ENCODE data around the gene SPEF2. TPM values are rescaled to one million over a fixed set of nuclear protein-coding genes. Genes with fewer than 3 reads are reported as not detected.

The SPEF2 gene
- total and polyA plus RNA-seq, 2 of the 13 experiments (the other 11 are each of a cell fraction or from before 2014, with no cell fraction given): 1.5 to 2.3 TPM

DNA sequence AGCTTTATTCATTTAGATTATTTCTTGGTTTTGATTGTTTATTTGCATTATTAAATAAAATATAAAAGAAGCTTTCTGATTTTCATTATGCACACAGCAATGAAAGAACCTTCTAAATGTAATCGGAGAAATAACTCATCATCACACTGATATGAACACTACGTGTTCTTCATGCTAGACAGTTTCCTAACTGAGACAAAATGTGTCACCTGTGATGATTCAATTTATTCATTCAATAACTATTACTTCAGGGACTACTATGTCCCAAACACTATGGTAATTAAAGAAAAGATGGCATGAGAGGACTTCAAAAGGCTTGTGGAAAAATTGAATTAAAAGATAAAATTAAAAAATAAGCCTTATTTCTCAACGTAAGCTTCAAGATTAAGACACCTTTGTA lies 118.1 kb downstream of the SPEF2 start:
- Histone ChIP-seq H2AFZ (ENCODE audit: low read length) (no peak overlapping the region), H3K4me2 (ENCODE audit: low read depth, low read length) (no peak overlapping the region), H3K79me2 (ENCODE audit: insufficient read depth, low read length) (no peaks in the 10 kb centered on the region), H3K9me3 (ENCODE audit: low read length) (no peaks in the 10 kb centered on the region), H4K20me1 (ENCODE audit: insufficient read depth, low read length) (no peaks in the 10 kb centered on the region), H3K4me3 (replicated peaks in 1 of 3; ENCODE audit: insufficient read depth in 1 of 3, low read depth in 2 of 3, low read length in 3 of 3) (no peak overlapping the region), H3K4me1 (ENCODE audit: insufficient read depth, low read length) (0 out of 2 replicates have a peak, but pooled peaks cover 3% of the 10 kb centered on the region), H3K9ac (ENCODE audit: insufficient read depth, low read depth, low read length) (no peak overlapping the region), H3K27ac (ENCODE audit: extremely low read length, insufficient read depth, low read length) (no peak overlapping the region), H3K36me3 (replicated peaks in 1 of 2; ENCODE audit: control insufficient read depth in 1 of 2, insufficient read depth in 2 of 2, low read length in 2 of 2) (no peaks in the 10 kb centered on the region), H3K27me3 (ENCODE audit: control insufficient read depth in 1 of 2, insufficient read depth in 2 of 2, low read length in 2 of 2) (no peaks in the 10 kb centered on the region; a peak in 1 of 5 replicates)
- FAIRE-seq (no peak), ATAC-seq (no peak), DNase-seq (ENCODE audit: low spot score) (no peak)
- intact Hi-C loops (cut with micrococcal nuclease; ENCODE audit: unreplicated experiment): no loop called here
- TF ChIP-seq REPIN1 (CRISPR knock-in tag; IDR thresholded peaks at IDR 0.05; ENCODE audit: borderline replicate concordance, low read depth) (no peak), RORA (CRISPR knock-in tag; IDR thresholded peaks at IDR 0.05) (no peak), SALL1 (CRISPR knock-in tag; IDR thresholded peaks at IDR 0.05) (no peak), ATF1 (CRISPR knock-in tag; IDR thresholded peaks at IDR 0.05) (no peak), ZNF878 (CRISPR knock-in tag; IDR thresholded peaks at IDR 0.05) (no peak), PLRG1 (conservative IDR thresholded peaks at IDR 0.05) (no peak), CBFB (CRISPR knock-in tag; IDR thresholded peaks at IDR 0.05) (no peak), CBX1 (IDR thresholded peaks at IDR 0.05; ENCODE audit: low read depth) (no peak), TP53 (CRISPR knock-in tag; conservative IDR thresholded peaks at IDR 0.05) (no peak), ZNF24 (IDR thresholded peaks at IDR 0.05) (no peak), ZNF225 (CRISPR knock-in tag; IDR thresholded peaks at IDR 0.05) (no peak), FOXK2 (IDR thresholded peaks at IDR 0.05) (no peak), SMAD1 (CRISPR knock-in tag; IDR thresholded peaks at IDR 0.05; ENCODE audit: borderline replicate concordance, low read depth) (no peak), HNRNPH1 (optimal IDR thresholded peaks at IDR 0.05; ENCODE audit: low read depth, low read length) (no peak), TOE1 (CRISPR knock-in tag; IDR thresholded peaks at IDR 0.05) (no peak)
- TF ChIP-seq, protein P1, sequence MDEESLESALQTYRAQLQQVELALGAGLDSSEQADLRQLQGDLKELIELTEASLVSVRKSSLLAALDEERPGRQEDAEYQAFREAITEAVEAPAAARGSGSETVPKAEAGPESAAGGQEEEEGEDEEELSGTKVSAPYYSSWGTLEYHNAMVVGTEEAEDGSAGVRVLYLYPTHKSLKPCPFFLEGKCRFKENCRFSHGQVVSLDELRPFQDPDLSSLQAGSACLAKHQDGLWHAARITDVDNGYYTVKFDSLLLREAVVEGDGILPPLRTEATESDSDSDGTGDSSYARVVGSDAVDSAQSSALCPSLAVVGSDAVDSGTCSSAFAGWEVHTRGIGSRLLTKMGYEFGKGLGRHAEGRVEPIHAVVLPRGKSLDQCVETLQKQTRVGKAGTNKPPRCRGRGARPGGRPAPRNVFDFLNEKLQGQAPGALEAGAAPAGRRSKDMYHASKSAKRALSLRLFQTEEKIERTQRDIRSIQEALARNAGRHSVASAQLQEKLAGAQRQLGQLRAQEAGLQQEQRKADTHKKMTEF (CRISPR knock-in tag; IDR thresholded peaks at IDR 0.05): no peak
- TF ChIP-seq, protein P2, sequence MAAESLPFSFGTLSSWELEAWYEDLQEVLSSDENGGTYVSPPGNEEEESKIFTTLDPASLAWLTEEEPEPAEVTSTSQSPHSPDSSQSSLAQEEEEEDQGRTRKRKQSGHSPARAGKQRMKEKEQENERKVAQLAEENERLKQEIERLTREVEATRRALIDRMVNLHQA (CRISPR knock-in tag; IDR thresholded peaks at IDR 0.05): no peak
- TF ChIP-seq, protein P3, sequence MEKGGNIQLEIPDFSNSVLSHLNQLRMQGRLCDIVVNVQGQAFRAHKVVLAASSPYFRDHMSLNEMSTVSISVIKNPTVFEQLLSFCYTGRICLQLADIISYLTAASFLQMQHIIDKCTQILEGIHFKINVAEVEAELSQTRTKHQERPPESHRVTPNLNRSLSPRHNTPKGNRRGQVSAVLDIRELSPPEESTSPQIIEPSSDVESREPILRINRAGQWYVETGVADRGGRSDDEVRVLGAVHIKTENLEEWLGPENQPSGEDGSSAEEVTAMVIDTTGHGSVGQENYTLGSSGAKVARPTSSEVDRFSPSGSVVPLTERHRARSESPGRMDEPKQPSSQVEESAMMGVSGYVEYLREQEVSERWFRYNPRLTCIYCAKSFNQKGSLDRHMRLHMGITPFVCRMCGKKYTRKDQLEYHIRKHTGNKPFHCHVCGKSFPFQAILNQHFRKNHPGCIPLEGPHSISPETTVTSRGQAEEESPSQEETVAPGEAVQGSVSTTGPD (CRISPR knock-in tag; IDR thresholded peaks at IDR 0.05): no peak
- CTCF ChIA-PET (ENCODE audit: low intra/inter-chr PET ratio, low total read pairs): no interaction called here
- in situ Hi-C loops (cut with HindIII; ENCODE audit: extremely low pct_ligation_motif_present, low pct_unique_long_range_greater_than_20kb): no loop called here
- BruUV-seq (replicated peaks): no TSS peak
- WGBS (ENCODE audit: low lambda C conversion rate): 34% methylated on average over 3 of the region's 3 CpGs
- POLR2A ChIA-PET: no interaction called here
